HG03571 (cell line): ENCODE data around the gene SFN.
"Not testable (repeated sequence)": the region's sequence is repeated elsewhere in the genome, so short reads cannot be mapped to it uniquely, and the experiment has no call there.

Experiments used
- ATAC-seq: cut with Tn5 transposase; IDR thresholded peaks from one replicate; pipeline ENCODE4 v1.9.1; 2021; ENCODE audit not compliant: unreplicated experiment

SFN gene

GRCh38 chr1:26862781-26863684 is at the start of gene SFN:
TSS of gene SFN (plus strand) at chr1:26863149. CDS start at chr1:26863213, 64 bp downstream.
- ATAC-seq, result no peak

- no peak for ATAC-seq
Measured at GRCh38 chr1:26814377-26814776, 48.6 kb upstream of the SFN start.

GRCh38 chr1:26814893-26815292 is 48.1 kb upstream of the SFN start:
- ATAC-seq, result no peak

- peak; percentile 83 for ATAC-seq
Measured at GRCh38 chr1:26820784-26821269, 42.1 kb upstream of the SFN start.

GRCh38 chr1:26822737-26823395 is 40.1 kb upstream of the SFN start:
- no peak for ATAC-seq

GRCh38 chr1:26824731-26825130 is 38.2 kb upstream of the SFN start:
- ATAC-seq, result no peak

- ATAC-seq, result peak; percentile 52
Measured at GRCh38 chr1:26826261-26827105, 36.5 kb upstream of the SFN start, which contains the start of gene ZDHHC18. TSS of gene ZDHHC18 (plus strand) at chr1:26826688. CDS start at chr1:26826805, 117 bp downstream.

GRCh38 chr1:26827106-26827604 is 35.8 kb upstream of the SFN start:
- ATAC-seq, result no peak

GRCh38 chr1:26827663-26828062 is 35.3 kb upstream of the SFN start:
- ATAC-seq, result no peak

- no peak for ATAC-seq
Measured at GRCh38 chr1:26828411-26828991, 34.4 kb upstream of the SFN start.

GRCh38 chr1:26829184-26829911 is 33.6 kb upstream of the SFN start:
- ATAC-seq, result no peak

- no peak for ATAC-seq
Measured at GRCh38 chr1:26831059-26831458, 31.9 kb upstream of the SFN start.

GRCh38 chr1:26831546-26832248 is 31.3 kb upstream of the SFN start:
- ATAC-seq, result no peak

- no peak for ATAC-seq
Measured at GRCh38 chr1:26832249-26832960, 30.5 kb upstream of the SFN start.

GRCh38 chr1:26833432-26834405 is 29.2 kb upstream of the SFN start:
- ATAC-seq, result peak; percentile 83

GRCh38 chr1:26837665-26838064 is 25.3 kb upstream of the SFN start:
- not testable (repeated sequence) for ATAC-seq
